Left kidney (tissue), 8 donors: ENCODE results near the gene RPS5. TPM values are rescaled to one million over a fixed set of nuclear protein-coding genes. Genes with fewer than 3 reads are reported as not detected.
"Not testable (repeated sequence)": the region's sequence is repeated elsewhere in the genome, so short reads cannot be mapped to it uniquely, and the experiment has no call there.

Source experiments
- DNase-seq: peaks from one replicate; pipeline ENCODE4 v3.0.0-alpha.2; 2013
- long read RNA-seq, 8 donors: transcript quantifications; one replicate each; lab custom pipeline, GENCODE V29; 2026
- polyA plus RNA-seq: library from polyadenylated mRNA; unstranded; fragments of 120-200 nt; gene quantifications from one replicate; pipeline ENCODE4 v1.2.1, GENCODE V29; 2013; ENCODE audit not compliant: insufficient read length

RPS5 gene
- polyA plus RNA-seq: 819 TPM
- long read RNA-seq, donor 1, transcript RPS5-202 (5 exons, 1,520 nt): minor isoform, 53 of 864 reads
- long read RNA-seq, donor 1, transcript RPS5-207 (1 exons, 1,747 nt): minor isoform, 22 of 864 reads
- long read RNA-seq, donor 1, transcript RPS5-206 (4 exons, 970 nt): minor isoform, 16 of 864 reads
- long read RNA-seq, donor 1, transcript RPS5-201 (6 exons, 740 nt): major isoform, 606 of 864 reads
- long read RNA-seq, donor 1, partial matches to known transcripts: 157 of 864 reads
- long read RNA-seq, donor 1, other reads (novel, unspliced or antisense): 5 of 864 reads
- long read RNA-seq, donor 2, transcript RPS5-201 (6 exons, 740 nt): major isoform, 569 of 774 reads
- long read RNA-seq, donor 2, transcript RPS5-208 (2 exons, 523 nt): minor isoform, 7 of 774 reads
- long read RNA-seq, donor 2, transcript RPS5-207 (1 exons, 1,747 nt): minor isoform, 7 of 774 reads
- long read RNA-seq, donor 2, transcript RPS5-202 (5 exons, 1,520 nt): minor isoform, 34 of 774 reads
- long read RNA-seq, donor 2, partial matches to known transcripts: 135 of 774 reads
- long read RNA-seq, donor 2, other reads (novel, unspliced or antisense): 15 of 774 reads
- long read RNA-seq, donor 3, transcript RPS5-206 (4 exons, 970 nt): minor isoform, 7 of 644 reads
- long read RNA-seq, donor 3, transcript RPS5-202 (5 exons, 1,520 nt): minor isoform, 27 of 644 reads
- long read RNA-seq, donor 3, transcript RPS5-201 (6 exons, 740 nt): major isoform, 495 of 644 reads
- long read RNA-seq, donor 3, transcript RPS5-207 (1 exons, 1,747 nt): minor isoform, 9 of 644 reads
- long read RNA-seq, donor 3, partial matches to known transcripts: 91 of 644 reads
- long read RNA-seq, donor 3, other reads (novel, unspliced or antisense): 14 of 644 reads
- long read RNA-seq, donor 4, transcript RPS5-202 (5 exons, 1,520 nt): minor isoform, 18 of 236 reads
- long read RNA-seq, donor 4, transcript RPS5-207 (1 exons, 1,747 nt): minor isoform, 13 of 236 reads
- long read RNA-seq, donor 4, transcript RPS5-201 (6 exons, 740 nt): major isoform, 105 of 236 reads
- long read RNA-seq, donor 4, partial matches to known transcripts: 93 of 236 reads
- long read RNA-seq, donor 4, other reads (novel, unspliced or antisense): 5 of 236 reads
- long read RNA-seq, donor 5, transcript RPS5-202 (5 exons, 1,520 nt): minor isoform, 56 of 1,643 reads
- long read RNA-seq, donor 5, transcript RPS5-208 (2 exons, 523 nt): minor isoform, 10 of 1,643 reads
- long read RNA-seq, donor 5, transcript RPS5-207 (1 exons, 1,747 nt): minor isoform, 9 of 1,643 reads
- long read RNA-seq, donor 5, transcript RPS5-201 (6 exons, 740 nt): major isoform, 1,328 of 1,643 reads
- long read RNA-seq, donor 5, partial matches to known transcripts: 205 of 1,643 reads
- long read RNA-seq, donor 5, other reads (novel, unspliced or antisense): 27 of 1,643 reads
- long read RNA-seq, donor 6, transcript RPS5-206 (4 exons, 970 nt): minor isoform, 20 of 1,068 reads
- long read RNA-seq, donor 6, transcript RPS5-202 (5 exons, 1,520 nt): minor isoform, 74 of 1,068 reads
- long read RNA-seq, donor 6, transcript RPS5-201 (6 exons, 740 nt): major isoform, 712 of 1,068 reads
- long read RNA-seq, donor 6, transcript RPS5-207 (1 exons, 1,747 nt): minor isoform, 32 of 1,068 reads
- long read RNA-seq, donor 6, partial matches to known transcripts: 197 of 1,068 reads
- long read RNA-seq, donor 6, other reads (novel, unspliced or antisense): 23 of 1,068 reads
- long read RNA-seq, donor 7, transcript RPS5-201 (6 exons, 740 nt): major isoform, 1,080 of 1,440 reads
- long read RNA-seq, donor 7, transcript RPS5-207 (1 exons, 1,747 nt): minor isoform, 16 of 1,440 reads
- long read RNA-seq, donor 7, transcript RPS5-208 (2 exons, 523 nt): minor isoform, 8 of 1,440 reads
- long read RNA-seq, donor 7, transcript RPS5-202 (5 exons, 1,520 nt): minor isoform, 84 of 1,440 reads
- long read RNA-seq, donor 7, partial matches to known transcripts: 225 of 1,440 reads
- long read RNA-seq, donor 7, other reads (novel, unspliced or antisense): 23 of 1,440 reads
- long read RNA-seq, donor 8, transcript RPS5-207 (1 exons, 1,747 nt): minor isoform, 8 of 341 reads
- long read RNA-seq, donor 8, transcript RPS5-201 (6 exons, 740 nt): major isoform, 242 of 341 reads
- long read RNA-seq, donor 8, transcript RPS5-202 (5 exons, 1,520 nt): minor isoform, 24 of 341 reads
- long read RNA-seq, donor 8, partial matches to known transcripts: 55 of 341 reads
- long read RNA-seq, donor 8, other reads (novel, unspliced or antisense): 5 of 341 reads

- DNase-seq: peak; percentile 98
Measured at GRCh38 chr19:58386576-58387337, at the start of gene RPS5. Gene RPS5 (plus strand): TSS chr19:58387269. CDS start chr19:58388138, 869 bp downstream.

- no peak for DNase-seq
Measured at GRCh38 chr19:58338336-58338735, 48.7 kb upstream of the RPS5 start.

- DNase-seq: no peak
Measured at GRCh38 chr19:58338825-58339558, 48.1 kb upstream of the RPS5 start.

- DNase-seq: no peak
Measured at GRCh38 chr19:58345558-58345957, 41.5 kb upstream of the RPS5 start.

- DNase-seq: peak; percentile 26
Measured at GRCh38 chr19:58346961-58347929, 39.8 kb upstream of the RPS5 start.

GRCh38 chr19:58348080-58348479 is 39.0 kb upstream of the RPS5 start:
- not testable (repeated sequence) for DNase-seq

GRCh38 chr19:58349590-58349989 is 37.5 kb upstream of the RPS5 start:
- DNase-seq: no peak

GRCh38 chr19:58350001-58350861 is 36.8 kb upstream of the RPS5 start:
- no peak for DNase-seq

GRCh38 chr19:58350871-58351557 is 36.1 kb upstream of the RPS5 start:
- DNase-seq: no peak

GRCh38 chr19:58351558-58351878 is 35.6 kb upstream of the RPS5 start:
- no peak for DNase-seq

GRCh38 chr19:58351990-58352755 is 34.9 kb upstream of the RPS5 start:
- DNase-seq: no peak

GRCh38 chr19:58352760-58353671 is 34.1 kb upstream of the RPS5 start, which contains the start of gene A1BG:
Gene A1BG (minus strand): TSS chr19:58353492. CDS start chr19:58353437, 55 bp downstream.
- no peak for DNase-seq

GRCh38 chr19:58353717-58354477 is 33.2 kb upstream of the RPS5 start:
- DNase-seq: no peak
